GM19397 (cell line): ENCODE results near the gene AGPAT1.

Source experiments
- ATAC-seq: cut with Tn5 transposase; IDR thresholded peaks from one replicate; pipeline ENCODE4 v1.9.1; 2021; ENCODE audit warnings: mild to moderate bottlenecking, moderate library complexity; ENCODE audit not compliant: unreplicated experiment

The AGPAT1 gene

DNA sequence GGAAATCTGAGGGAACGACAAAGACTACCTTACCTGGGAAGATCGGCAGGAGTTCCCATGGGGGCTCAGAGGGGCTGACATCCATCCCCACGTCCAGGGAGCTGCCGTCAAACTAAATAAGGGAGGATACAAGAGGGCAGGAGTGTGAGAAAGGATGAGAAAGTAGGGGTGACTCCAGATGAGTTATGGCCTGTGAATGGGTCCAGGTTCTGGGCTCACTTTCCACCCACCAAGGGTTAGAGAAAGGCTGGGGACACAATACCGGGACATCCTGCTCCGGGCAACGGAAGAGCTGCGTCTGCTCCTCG, 48.5 kb downstream of the AGPAT1 start:
- no peak for ATAC-seq

GRCh38 chr6:32126880-32127279, 49.0 kb downstream of the AGPAT1 start:
- ATAC-seq = no peak

DNA sequence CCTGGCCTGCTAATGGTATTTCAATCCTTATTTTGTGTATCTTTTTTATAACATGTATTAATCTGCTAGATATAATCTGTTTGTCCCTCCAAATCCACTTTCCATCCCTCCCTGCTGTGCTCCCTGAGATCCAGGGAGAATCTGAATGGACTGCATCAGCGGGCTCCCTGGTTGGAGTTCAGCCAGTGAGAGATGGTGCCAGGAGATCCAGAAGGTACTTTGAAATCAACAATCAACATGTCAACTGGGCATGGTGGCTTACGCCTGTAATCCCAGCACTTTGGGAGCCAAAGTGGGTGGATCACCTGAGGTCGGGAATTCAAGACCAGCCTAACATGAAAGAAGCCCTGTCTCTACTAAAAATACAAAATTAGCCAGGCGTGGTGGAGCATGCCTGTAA, 52.2 kb downstream of the AGPAT1 start:
- ATAC-seq = no peak

DNA sequence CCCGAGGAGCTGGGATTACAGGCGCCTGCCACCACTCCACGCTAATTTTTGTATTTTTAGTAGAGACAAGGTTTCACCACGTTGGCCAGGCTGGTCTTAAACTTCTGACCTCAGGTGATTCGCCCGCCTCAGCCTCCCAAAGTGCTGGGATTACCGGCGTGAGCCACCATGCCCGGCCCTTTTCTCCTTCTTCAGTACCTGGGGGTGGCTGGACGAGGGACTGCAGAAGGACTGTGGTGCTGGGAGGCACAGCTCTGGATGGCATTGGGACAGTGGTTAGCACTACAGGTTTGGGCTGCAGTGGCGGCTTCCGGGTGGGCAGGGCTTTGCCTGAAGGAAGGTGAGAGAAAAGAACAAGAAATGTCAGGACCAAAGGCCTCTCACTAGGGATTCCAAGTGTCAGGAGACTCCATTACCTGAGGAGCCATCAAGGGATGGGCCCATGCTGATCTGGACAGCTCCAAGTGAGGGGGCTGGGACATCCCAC, 55.3 kb downstream of the AGPAT1 start:
- ATAC-seq = no peak

DNA sequence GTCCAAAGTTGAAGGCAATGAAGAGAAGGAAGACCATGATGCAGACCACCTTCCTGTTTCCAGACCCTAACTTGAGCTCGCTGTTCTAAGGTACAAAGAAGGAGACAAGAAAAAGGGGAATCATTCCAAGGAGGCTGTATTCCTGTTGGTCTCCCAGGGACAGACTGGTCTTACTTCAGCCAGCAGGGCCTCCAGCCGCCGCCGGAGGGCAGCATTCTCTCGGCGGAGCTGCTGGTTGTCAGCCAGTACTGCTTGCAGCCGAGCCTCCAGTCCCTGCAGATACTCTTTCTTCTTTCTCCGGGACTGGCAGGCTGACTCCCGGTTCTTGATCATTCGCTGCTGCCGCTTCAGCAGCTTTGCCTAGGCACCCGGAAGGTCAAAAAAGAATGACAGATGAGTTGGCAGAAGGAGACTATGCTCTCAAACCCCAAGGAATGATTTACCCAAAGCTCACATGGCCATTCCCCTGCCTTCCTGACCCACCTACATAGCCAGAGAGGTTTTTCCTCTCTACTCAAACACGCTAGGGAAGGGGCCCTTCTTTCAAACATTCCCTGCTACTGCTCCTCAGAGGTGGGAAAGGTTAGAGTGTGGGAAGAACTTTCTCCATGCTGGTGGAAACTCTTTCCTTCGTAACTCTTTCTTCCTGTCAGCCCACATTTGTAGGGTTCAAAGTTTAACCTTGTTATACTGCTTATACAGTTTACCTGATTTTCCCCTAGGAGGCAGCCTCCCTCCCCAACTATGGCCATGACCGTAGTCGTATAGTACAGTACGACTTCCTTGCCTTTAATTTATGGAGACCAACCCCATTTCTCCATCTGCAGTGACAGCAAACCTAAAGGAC, 56.9 kb downstream of the AGPAT1 start:
- no peak for ATAC-seq
